Right lung (tissue), 5 donors: ENCODE data around the gene CRYZL1. TPM values are rescaled to one million over a fixed set of nuclear protein-coding genes. Genes with fewer than 3 reads are reported as not detected.

ENCODE experiments used
- DNase-seq, 2 donors: peaks; one replicate each; pipeline ENCODE4 v3.0.0-alpha.2; 2013
- polyA plus RNA-seq, 5 donors: library from polyadenylated mRNA; unstranded; fragments of 120-200 nt; gene quantifications; one replicate each; pipeline versions ENCODE4 v1.2.1 to v1.2.3, GENCODE V29; 2013; ENCODE audit warnings: inconsistent platforms in 1 of 5, low replicate concordance in 1 of 5; ENCODE audit not compliant: insufficient read length in 5 of 5, insufficient read depth in 1 of 5

CRYZL1 gene
- polyA plus RNA-seq, 5 donors: 48.9 to 79.3 (median 76.7) TPM

DNA sequence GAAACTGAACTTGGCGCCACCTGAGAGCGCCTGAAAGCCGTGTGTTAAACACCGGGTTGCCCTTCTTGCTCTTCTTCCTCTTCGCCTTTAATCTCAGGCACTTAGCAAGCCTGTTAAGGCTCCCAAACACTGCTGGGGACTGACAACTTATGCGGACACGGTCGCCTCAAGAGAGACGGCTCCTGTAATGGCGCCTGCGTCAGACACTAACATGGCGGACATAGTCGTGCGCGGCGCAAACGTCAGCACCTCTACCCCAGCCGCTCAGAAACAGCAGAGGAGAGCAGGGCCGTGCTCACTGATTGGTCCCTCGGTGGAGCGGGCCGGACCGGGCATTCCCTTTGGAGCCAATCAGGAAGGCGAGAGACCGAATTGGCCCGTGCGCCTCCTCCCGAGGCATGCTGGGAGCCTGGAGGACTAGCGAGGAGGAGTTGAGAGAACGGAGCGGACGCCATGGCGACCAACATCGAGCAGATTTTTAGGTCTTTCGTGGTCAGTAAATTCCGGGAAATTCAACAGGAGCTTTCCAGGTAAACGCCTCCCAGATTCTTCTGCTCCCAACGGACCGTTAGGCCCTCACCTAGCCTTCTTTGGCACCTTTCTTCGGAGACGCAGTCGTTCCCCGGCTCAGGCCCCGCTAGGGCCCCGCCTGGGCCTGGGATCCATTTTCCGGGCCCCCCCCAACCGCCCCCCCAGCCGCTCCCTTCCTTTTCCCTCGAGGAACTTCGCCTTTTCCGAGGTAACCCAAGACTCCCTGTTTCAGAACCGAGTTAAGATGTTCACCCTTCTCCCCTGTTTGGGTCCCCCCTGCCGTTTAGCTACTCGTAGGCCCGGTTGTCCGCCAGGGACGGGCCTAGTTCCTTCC, 98.7 kb downstream of the CRYZL1 start, which contains the start of gene SON:
Gene SON (plus strand): TSS at position 399 of the 865 bp plus-strand sequence. CDS start 55 bp downstream, at position 454.
- DNase-seq: peak; percentile 98

- peak; percentile 78 to 84 for DNase-seq
Measured at GRCh38 chr21:33541756-33542639, 99.5 kb downstream of the CRYZL1 start, which contains the start of gene GART. Gene GART (minus strand): TSS chr21:33542117. CDS start chr21:33539315, 2,802 bp downstream.

- DNase-seq: no peak
Measured at GRCh38 chr21:33541105-33541711, 100.3 kb downstream of the CRYZL1 start.

DNA sequence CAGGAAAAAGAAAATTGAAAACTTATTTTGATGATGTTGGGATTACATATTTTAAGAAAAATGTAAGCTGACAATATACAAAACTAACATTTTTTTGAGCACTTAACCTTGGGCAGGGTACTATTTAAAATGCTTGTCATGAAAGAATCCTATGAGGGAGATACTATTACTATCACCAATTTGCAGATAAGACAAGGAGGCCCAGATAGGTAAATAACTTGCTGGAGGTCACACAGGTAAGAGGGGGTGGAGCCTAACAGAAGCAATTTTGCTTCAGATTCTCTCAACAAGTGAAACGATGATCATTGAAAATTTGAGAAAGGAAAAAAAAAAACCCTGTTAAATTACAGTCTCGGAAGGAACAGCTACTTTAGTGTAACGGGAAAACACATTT, 100.8 kb downstream of the CRYZL1 start:
- no peak for DNase-seq

DNA sequence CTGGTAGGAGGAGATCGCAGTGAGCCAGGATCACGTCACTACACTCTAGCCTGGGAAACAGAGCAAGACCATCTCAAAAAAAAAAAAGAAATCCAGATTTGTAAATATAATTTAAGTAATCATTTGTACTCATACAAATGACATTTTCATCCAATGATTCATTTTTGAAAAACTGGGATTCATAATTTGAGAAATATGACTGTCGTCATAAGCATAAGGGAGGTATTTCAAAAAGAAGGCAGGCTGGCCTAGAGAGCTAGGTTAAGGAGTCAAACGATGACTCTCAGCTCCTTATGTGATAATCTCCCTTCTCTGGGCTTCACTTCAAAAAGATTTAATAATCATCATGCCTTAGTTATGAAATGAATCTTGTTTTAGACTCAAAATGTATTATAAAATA, 101.9 kb downstream of the CRYZL1 start:
- DNase-seq: no peak

Other genes starting within 250 kb of the CRYZL1 start
- gene IFNGR2, start 238.3 kb downstream of the CRYZL1 start, polyA plus RNA-seq: 10 to 100 TPM; 69.5 to 83.6 (median 75.5) TPM
- 10 to 100 TPM; 52.8 to 96.0 (median 56.1) TPM for gene TMEM50B, start 161.8 kb downstream of the CRYZL1 start, polyA plus RNA-seq
- 1 to 10 TPM; 3.0 to 4.6 (median 3.4) TPM for gene DNAJC28, start 150.0 kb downstream of the CRYZL1 start, polyA plus RNA-seq
- 10 to 100 TPM; 66.2 to 93.3 (median 77.4) TPM for gene GART, start 99.6 kb downstream of the CRYZL1 start, polyA plus RNA-seq
- gene SON, start 98.7 kb downstream of the CRYZL1 start, polyA plus RNA-seq: 100 to 1,000 TPM; 299 to 439 (median 420) TPM
- gene DONSON, start 53.1 kb downstream of the CRYZL1 start, polyA plus RNA-seq: 10 to 100 TPM; 32.3 to 51.6 (median 42.4) TPM
- 10 to 100 TPM; 39.1 to 57.2 (median 48.7) TPM for gene ITSN1, start 760 bp upstream of the CRYZL1 start, polyA plus RNA-seq